ACC112 (cell line): ENCODE measurements around the gene CRAMP1.

ENCODE experiments used
- H2AFZ ChIP-seq: fragments of 200-600 bp; sonication (generic); one replicate; pipeline ENCODE4 v1.6.0; 2017; ENCODE audit warnings: antibody characterized with exemption, low read length; ENCODE audit not compliant: unreplicated experiment
- H3K27ac ChIP-seq: fragments of 200-600 bp; sonication (generic); 2 replicates; pipeline ENCODE4 v1.5.1; 2014; ENCODE audit warnings: low read depth, mild to moderate bottlenecking, antibody characterized with exemption, low read length, moderate library complexity
- H3K27me3 ChIP-seq: fragments of 200-600 bp; sonication (generic); 2 replicates; pipeline ENCODE4 v1.6.1; 2014; ENCODE audit warnings: mild to moderate bottlenecking, antibody characterized with exemption, low read length, moderate library complexity, mixed read lengths; ENCODE audit not compliant: insufficient read depth
- H3K36me3 ChIP-seq: fragments of 200-600 bp; sonication (generic); 2 replicates; pipeline ENCODE4 v1.6.1; 2016; ENCODE audit warnings: mild to moderate bottlenecking, antibody characterized with exemption, low read length, moderate library complexity, mixed read lengths; ENCODE audit not compliant: insufficient read depth
- H3K4me1 ChIP-seq: fragments of 200-600 bp; sonication (generic); one replicate; pipeline ENCODE4 v1.6.1; 2016; ENCODE audit warnings: low read length, mixed read lengths; ENCODE audit not compliant: insufficient read depth, unreplicated experiment, control insufficient read depth
- H3K4me3 ChIP-seq: fragments of 200-600 bp; sonication (generic); 2 replicates; pipeline ENCODE4 v1.5.1; 2014; ENCODE audit warnings: mild to moderate bottlenecking, low read depth, low read length
- H3K79me2 ChIP-seq: fragments of 200-600 bp; sonication (generic); one replicate; pipeline ENCODE4 v1.6.0; 2016; ENCODE audit warnings: low read length; ENCODE audit not compliant: control insufficient read depth, unreplicated experiment, insufficient read depth

The CRAMP1 gene

GRCh38 chr16:1668612-1669319 lies 56.6 kb downstream of the CRAMP1 start:
- no peaks in the 10 kb centered on the region for H3K27me3 ChIP-seq
- no peak overlapping the region for H2AFZ ChIP-seq
- H3K79me2 ChIP-seq, result no peaks in the 10 kb centered on the region
- no peaks in the 10 kb centered on the region for H3K4me1 ChIP-seq
- H3K27ac ChIP-seq, result no peak overlapping the region
- H3K4me3 ChIP-seq, result no peak overlapping the region
- H3K36me3 ChIP-seq, result peaks cover 30% of the 10 kb centered on the region; the same call in 1 of the 2 replicates

- peaks cover 4% of the 10 kb centered on the region for H3K4me1 ChIP-seq
- H2AFZ ChIP-seq, result no peak overlapping the region
- no peak overlapping the region for H3K27ac ChIP-seq
- H3K27me3 ChIP-seq, result no peaks in the 10 kb centered on the region
- H3K4me3 ChIP-seq, result no peak overlapping the region
- no peaks in the 10 kb centered on the region for H3K79me2 ChIP-seq
- peaks cover 30% of the 10 kb centered on the region; the same call in 1 of the 2 replicates for H3K36me3 ChIP-seq
Measured at GRCh38 chr16:1669698-1670097, 57.5 kb downstream of the CRAMP1 start.

- peaks cover 29% of the 10 kb centered on the region; the same call in 1 of the 2 replicates for H3K36me3 ChIP-seq
- no peaks in the 10 kb centered on the region for H3K79me2 ChIP-seq
- no peak overlapping the region for H3K4me3 ChIP-seq
- no peak overlapping the region for H3K27ac ChIP-seq
- H2AFZ ChIP-seq, result no peak overlapping the region
- H3K4me1 ChIP-seq, result peaks cover 11% of the 10 kb centered on the region
- no peaks in the 10 kb centered on the region for H3K27me3 ChIP-seq
Measured at GRCh38 chr16:1670371-1670770, 58.2 kb downstream of the CRAMP1 start.

DNA sequence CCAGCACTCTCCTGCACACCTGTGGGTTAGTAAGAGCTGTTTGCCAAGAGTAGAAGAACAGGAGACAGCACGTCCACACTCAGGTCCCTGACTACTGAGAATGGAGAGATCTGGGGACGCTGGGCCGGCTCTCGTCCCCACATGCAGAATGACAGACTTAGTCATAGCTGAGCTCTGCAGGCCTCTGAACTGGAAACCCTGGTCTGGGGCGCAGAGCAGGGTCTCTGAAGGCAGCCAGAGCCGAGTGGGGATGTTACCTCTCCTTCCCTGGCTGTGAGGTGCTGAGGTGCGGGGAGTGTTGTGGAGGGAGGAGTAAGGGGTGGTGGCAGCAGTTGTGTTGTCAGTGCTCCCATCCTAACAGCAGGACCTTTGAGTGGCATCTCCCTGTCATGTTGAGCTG lies 58.7 kb downstream of the CRAMP1 start:
- Histone ChIP-seq H2AFZ (no peak overlapping the region), H3K27me3 (no peaks in the 10 kb centered on the region), H3K27ac (no peak overlapping the region), H3K79me2 (no peaks in the 10 kb centered on the region), H3K36me3 (peaks cover 33% of the 10 kb centered on the region; the same call in 1 of the 2 replicates), H3K4me1 (peaks cover 12% of the 10 kb centered on the region), H3K4me3 (no peak overlapping the region)

GRCh38 chr16:1673424-1674151 lies 61.4 kb downstream of the CRAMP1 start:
- peaks cover 25% of the 10 kb centered on the region; the same call in 1 of the 2 replicates for H3K36me3 ChIP-seq
- peaks cover 3% of the 10 kb centered on the region for H3K79me2 ChIP-seq
- no peaks in the 10 kb centered on the region for H3K27me3 ChIP-seq
- no peak overlapping the region for H3K4me3 ChIP-seq
- H3K4me1 ChIP-seq, result peaks cover 12% of the 10 kb centered on the region
- H2AFZ ChIP-seq, result no peak overlapping the region
- no peak overlapping the region for H3K27ac ChIP-seq

GRCh38 chr16:1674306-1674705 lies 62.1 kb downstream of the CRAMP1 start:
- Histone ChIP-seq H3K27ac (no peak overlapping the region), H3K4me3 (no peak overlapping the region), H3K27me3 (no peaks in the 10 kb centered on the region), H2AFZ (no peak overlapping the region), H3K36me3 (peaks cover 25% of the 10 kb centered on the region; the same call in 1 of the 2 replicates), H3K4me1 (peaks cover 12% of the 10 kb centered on the region), H3K79me2 (peaks cover 10% of the 10 kb centered on the region)

- Histone ChIP-seq H3K27ac (no peak overlapping the region), H3K36me3 (peaks cover 25% of the 10 kb centered on the region; the same call in 1 of the 2 replicates), H3K4me3 (no peak overlapping the region), H3K4me1 (peaks cover 12% of the 10 kb centered on the region), H3K27me3 (no peaks in the 10 kb centered on the region), H2AFZ (no peak overlapping the region), H3K79me2 (peaks cover 17% of the 10 kb centered on the region)
Measured at GRCh38 chr16:1674751-1675664, 62.8 kb downstream of the CRAMP1 start.

- peaks cover 34% of the 10 kb centered on the region for H3K79me2 ChIP-seq
- no peak overlapping the region for H3K4me3 ChIP-seq
- no peak overlapping the region for H2AFZ ChIP-seq
- peaks cover 14% of the 10 kb centered on the region; the same call in 1 of the 2 replicates for H3K36me3 ChIP-seq
- H3K27me3 ChIP-seq, result no peaks in the 10 kb centered on the region
- H3K4me1 ChIP-seq, result peaks cover 12% of the 10 kb centered on the region
- no peak overlapping the region for H3K27ac ChIP-seq
Measured at GRCh38 chr16:1676661-1677060, 64.5 kb downstream of the CRAMP1 start.

- no peak overlapping the region for H3K4me3 ChIP-seq
- H3K36me3 ChIP-seq, result peaks cover 8% of the 10 kb centered on the region; the same call in 1 of the 2 replicates
- H3K79me2 ChIP-seq, result peaks cover 39% of the 10 kb centered on the region
- H3K27ac ChIP-seq, result no peak overlapping the region
- peaks cover 12% of the 10 kb centered on the region for H3K4me1 ChIP-seq
- no peak overlapping the region for H2AFZ ChIP-seq
- no peaks in the 10 kb centered on the region for H3K27me3 ChIP-seq
Measured at GRCh38 chr16:1677339-1677738, 65.2 kb downstream of the CRAMP1 start.

DNA sequence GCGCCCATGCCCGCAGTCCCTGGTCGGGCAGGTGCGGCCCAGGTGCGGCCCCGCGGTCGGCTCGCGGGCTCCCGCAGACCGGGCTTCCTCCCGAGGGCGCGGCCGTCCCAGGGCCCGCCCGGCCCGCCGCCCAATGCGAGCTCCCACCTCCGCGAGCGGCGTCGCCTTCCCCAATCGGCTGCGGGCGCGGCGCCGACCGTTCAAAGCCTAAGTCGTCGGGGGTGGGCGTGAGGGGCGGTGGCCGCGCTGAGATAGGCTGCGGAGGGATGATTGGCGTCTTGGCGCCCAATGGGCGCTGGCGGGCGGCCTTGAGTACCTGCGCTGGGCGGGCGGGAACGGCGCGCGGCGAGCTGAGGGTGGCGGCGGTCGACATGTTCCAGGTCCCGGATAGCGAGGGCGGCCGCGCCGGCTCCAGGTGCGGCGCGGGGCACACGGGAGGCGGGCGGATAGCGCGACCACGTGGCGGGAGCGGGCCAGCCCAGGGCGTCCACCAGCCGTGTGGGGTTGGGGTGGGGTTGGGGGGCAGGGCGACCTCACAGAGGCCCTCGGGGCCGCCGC lies 65.9 kb downstream of the CRAMP1 start, which contains the start of gene JPT2:
Gene JPT2, plus strand, starts transcription at position 338 of the 558 bp plus-strand sequence. Its CDS starts 34 bp downstream, at position 372.
- H3K36me3 ChIP-seq, result peaks cover 8% of the 10 kb centered on the region; the same call in 1 of the 2 replicates
- peak within 1 kb of the TSS; percentile 93 for H3K4me3 ChIP-seq
- H3K4me1 ChIP-seq, result peaks cover 12% of the 10 kb centered on the region
- H3K79me2 ChIP-seq, result peaks cover 45% of the 10 kb centered on the region
- H2AFZ ChIP-seq, result no peak within 1 kb of the TSS
- peak within 1 kb of the TSS; percentile 28; the same call in 1 of the 2 replicates for H3K27ac ChIP-seq
- H3K27me3 ChIP-seq, result no peaks in the 10 kb centered on the region
